Endothelial cell of umbilical vein (primary cell): ENCODE data around the gene C17orf114.
A peak's percentile ranks its signal among the peaks of the same experiment; 100 is the strongest.

ENCODE experiments used
- BruUV-seq: library from RNA; stranded (reverse); fragments of 400-500 nt; replicated peaks from 2 replicates; lab custom pipeline; 2021; lab: Mats Ljungman, UMichigan
- CTCF ChIA-PET: fragments of 300-600, 350-600 bp; sonication (Branson Sonifier 250); formaldehyde crosslinking; loops from one replicate; lab custom pipeline; 2021; ENCODE audit warnings: antibody characterized with exemption, inconsistent platforms; lab: Charles Lee
- POLR2A ChIA-PET: fragments of 300-600, 350-600 bp; sonication (Branson Sonifier 250); formaldehyde crosslinking; loops from one replicate; lab custom pipeline; 2021; ENCODE audit warnings: antibody characterized with exemption, inconsistent platforms; lab: Charles Lee
- DNase-seq: peaks from one replicate; pipeline ENCODE4 v3.0.0-alpha.2; 2011; ENCODE audit warnings: low read depth, low spot score
- FAIRE-seq: peaks from 2 replicates; lab custom pipeline; 2011; peaks lifted over from hg19 to GRCh38; lab: Jason Lieb, UNC
- H2AFZ ChIP-seq: 2 replicates; pipeline ENCODE4 v1.6.0; 2012; ENCODE audit warnings: low read depth, low read length, control low read depth, inconsistent platforms
- H3K27ac ChIP-seq: 2 replicates; pipeline ENCODE4 v1.5.1; 2011; ENCODE audit warnings: low read depth, mild to moderate bottlenecking, control low read depth, low read length, moderate library complexity; ENCODE audit not compliant: insufficient read depth
- H3K27me3 ChIP-seq, 2 experiments: 2 replicates each; pipeline versions ENCODE4 v1.6.0 to v1.6.1; 2011; ENCODE audit warnings: low read length in 2 of 2, mixed read lengths in 1 of 2; ENCODE audit not compliant: control insufficient read depth in 2 of 2, insufficient read depth in 2 of 2
- H3K36me3 ChIP-seq, 2 experiments: 2 replicates in 1 of 2; 3 replicates in 1 of 2; pipeline ENCODE4 v1.5.1; 2011; ENCODE audit warnings: low read length in 2 of 2, mild to moderate bottlenecking in 1 of 2, moderate library complexity in 1 of 2; ENCODE audit not compliant: control insufficient read depth in 2 of 2, insufficient read depth in 2 of 2; ENCODE audit errors: extremely low read depth in 1 of 2
- H3K4me1 ChIP-seq: 3 replicates; pipeline ENCODE4 v1.5.1; 2011; ENCODE audit warnings: mild to moderate bottlenecking, low read length; ENCODE audit not compliant: control insufficient read depth, insufficient read depth; ENCODE audit errors: extremely low read depth
- H3K4me2 ChIP-seq: 2 replicates; pipeline ENCODE4 v1.6.1; 2011; ENCODE audit warnings: low read length, control low read depth, mixed read lengths; ENCODE audit not compliant: insufficient read depth
- H3K4me3 ChIP-seq, 3 experiments: fragments of 200-600 bp in 1 of 3; sonication (generic), shearing (Covaris generic) in 1 of 3; replicated peaks in 1 of 3; 2 replicates each; pipeline ENCODE4 v1.5.1; 2011 to 2016; ENCODE audit warnings: control low read depth in 3 of 3, low read length in 3 of 3, mild to moderate bottlenecking in 2 of 3, inconsistent platforms in 1 of 3, low read depth in 1 of 3, moderate library complexity in 1 of 3; ENCODE audit not compliant: insufficient read depth in 1 of 3
- H3K79me2 ChIP-seq: 2 replicates; pipeline ENCODE4 v1.6.0; 2012; ENCODE audit warnings: low read length, inconsistent platforms; ENCODE audit not compliant: control insufficient read depth, insufficient read depth
- H3K9ac ChIP-seq: replicated peaks from 2 replicates; pipeline ENCODE3; 2011; ENCODE audit warnings: low read length, control low read depth; ENCODE audit not compliant: insufficient read depth; ENCODE audit errors: extremely low read depth
- H3K9me1 ChIP-seq: replicated peaks from 3 replicates; pipeline ENCODE4 v1.6.0; 2011; ENCODE audit warnings: mild to moderate bottlenecking, low read length; ENCODE audit not compliant: control insufficient read depth, insufficient read depth; ENCODE audit errors: extremely low read depth
- H3K9me3 ChIP-seq: replicated peaks from 2 replicates; pipeline ENCODE4 v1.5.1; 2012; ENCODE audit warnings: low read length, inconsistent platforms; ENCODE audit not compliant: control insufficient read depth, insufficient read depth
- H4K20me1 ChIP-seq: replicated peaks from 2 replicates; pipeline ENCODE3; 2011; ENCODE audit warnings: mild to moderate bottlenecking, low read length; ENCODE audit not compliant: control insufficient read depth, insufficient read depth; ENCODE audit errors: extremely low read depth
- CTCF ChIP-seq, 2 donors: IDR thresholded peaks; 1 replicate in 1 of 2; 2 replicates in 1 of 2; pipeline ENCODE4 v1.5.1; 2011; ENCODE audit warnings: low read length in 2 of 2, mild to moderate bottlenecking in 2 of 2, moderate library complexity in 2 of 2, control low read depth in 1 of 2, inconsistent platforms in 1 of 2, low read depth in 1 of 2; ENCODE audit not compliant: insufficient read depth in 1 of 2; ENCODE audit errors: extremely low read depth in 1 of 2
- EZH2 ChIP-seq: IDR thresholded peaks from 2 replicates; pipeline ENCODE4 v1.6.1; 2012; ENCODE audit warnings: borderline replicate concordance, low read depth, mild to moderate bottlenecking, moderate library complexity, low read length, inconsistent platforms; ENCODE audit not compliant: severe bottlenecking
- FOS ChIP-seq: IDR thresholded peaks from 2 replicates; pipeline ENCODE4 v1.6.1; 2011; ENCODE audit warnings: mild to moderate bottlenecking, low read length, moderate library complexity, borderline replicate concordance; ENCODE audit not compliant: insufficient read depth
- GATA2 ChIP-seq: IDR thresholded peaks from 2 replicates; pipeline ENCODE4 v1.7.0; 2011; ENCODE audit warnings: low read depth, mild to moderate bottlenecking, moderate library complexity, mixed read lengths, low read length; ENCODE audit not compliant: insufficient read length, insufficient read depth
- MAX ChIP-seq: IDR thresholded peaks from 2 replicates; pipeline ENCODE4 v1.6.1; 2011; ENCODE audit not compliant: insufficient read depth, insufficient read length
- MYC ChIP-seq: IDR thresholded peaks from one replicate; pipeline ENCODE4 v1.6.1; 2011; ENCODE audit warnings: mild to moderate bottlenecking, low read depth, low read length
- POLR2A ChIP-seq: IDR thresholded peaks from 2 replicates; pipeline ENCODE4 v1.6.1; 2012; ENCODE audit warnings: low read depth, mild to moderate bottlenecking, control low read depth, low read length
- POLR2AphosphoS5 ChIP-seq: IDR thresholded peaks from 2 replicates; pipeline ENCODE4 v1.6.1; 2012; ENCODE audit warnings: low read depth, mild to moderate bottlenecking, control low read depth, low read length, moderate library complexity; ENCODE audit not compliant: insufficient read depth
- dilution Hi-C: fragments of 300-500 bp; cut with MboI; formaldehyde crosslinking; loops from one replicate; pipeline ENCODE4 v1.15.0; 2019; ENCODE audit warnings: low sequenced_read_pairs; ENCODE audit not compliant: extremely low pct_ligation_motif_present
- intact Hi-C: fragments of 100-400 bp; cut with micrococcal nuclease; formaldehyde crosslinking; loops from one replicate; pipeline ENCODE4 v1.10.0; 2022

Gene C17orf114

GRCh38 chr17:4815043-4815675, 13.0 kb upstream of the C17orf114 start:
- Histone ChIP-seq H3K27ac (no peak overlapping the region), H3K4me2 (no peak overlapping the region), H3K9me1 (no peaks in the 10 kb centered on the region), H3K36me3 (peaks cover 7 to 20% of the 10 kb centered on the region in 2 experiments), H3K79me2 (no peaks in the 10 kb centered on the region), H3K4me3 (no peak overlapping the region), H4K20me1 (no peaks in the 10 kb centered on the region), H3K9me3 (no peaks in the 10 kb centered on the region), H3K27me3 (no peaks in the 10 kb centered on the region), H3K9ac (no peak overlapping the region), H2AFZ (no peak overlapping the region), H3K4me1 (no peaks in the 10 kb centered on the region)
- DNase-seq (no peak), FAIRE-seq (peak; percentile 75)
- intact Hi-C loops, result no loop called here
- POLR2A ChIA-PET, result no interaction called here
- no TSS peak for BruUV-seq
- CTCF ChIA-PET, result interaction anchor here (1.0 to 2.8 kb wide), 2 partner anchors 43 to 66 kb away, joined by 3 to 7 read pairs; no protein-coding TSS in a partner anchor
- TF ChIP-seq MAX, result no peak
- TF ChIP-seq POLR2AphosphoS5, result no peak
- no peak for TF ChIP-seq POLR2A
- peak; percentile 42 to 54 for TF ChIP-seq CTCF (IDR thresholded peaks at IDR 0.05; ENCODE audit: extremely low read depth in 1 of 2, insufficient read depth in 1 of 2, low read depth in 1 of 2, low read length in 2 of 2)
- TF ChIP-seq FOS, result no peak
- no peak for TF ChIP-seq EZH2
- TF ChIP-seq MYC, result no peak
- TF ChIP-seq GATA2, result no peak
- dilution Hi-C loops, result no loop called here
